ENCODE measurements around the gene ONECUT1.
A peak's percentile ranks its signal among the peaks of the same experiment; 100 is the strongest.

Gene ONECUT1

DNA sequence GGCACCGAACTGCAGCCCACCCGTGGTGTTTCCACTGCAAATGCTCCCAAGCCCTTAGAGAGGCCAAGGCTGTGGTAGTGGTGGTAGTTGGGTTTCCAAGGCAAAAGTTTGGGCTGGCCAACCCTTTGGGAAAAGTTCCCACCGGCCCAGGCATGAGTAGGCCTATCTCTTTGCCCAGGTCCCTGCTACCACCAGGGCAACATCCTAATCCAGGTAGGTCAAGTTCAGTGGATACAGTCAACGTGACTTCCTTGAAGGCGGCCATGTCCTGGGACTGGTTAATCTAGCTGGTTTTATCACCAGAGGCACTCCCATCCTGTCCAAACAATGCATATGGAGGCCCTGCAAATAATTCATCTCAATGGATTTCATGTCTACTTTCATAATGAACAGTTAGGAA lies 1.6 kb upstream of the ONECUT1 start:
- Histone ChIP-seq H2AFZ (ENCODE audit: low read depth, low read length) (no peak overlapping the region), H3K27me3 (ENCODE audit: insufficient read depth, low read length) (peaks cover 83% of the 10 kb centered on the region), H3K9me3 (ENCODE audit: low read length) (peaks cover 8% of the 10 kb centered on the region), H3K4me3 (ENCODE audit: low read length) (peak overlapping the region; percentile 63), H3K4me1 (ENCODE audit: insufficient read depth, low read length) (peaks cover 28% of the 10 kb centered on the region), H3K36me3 (ENCODE audit: insufficient read depth, low read length) (no peaks in the 10 kb centered on the region)

DNA sequence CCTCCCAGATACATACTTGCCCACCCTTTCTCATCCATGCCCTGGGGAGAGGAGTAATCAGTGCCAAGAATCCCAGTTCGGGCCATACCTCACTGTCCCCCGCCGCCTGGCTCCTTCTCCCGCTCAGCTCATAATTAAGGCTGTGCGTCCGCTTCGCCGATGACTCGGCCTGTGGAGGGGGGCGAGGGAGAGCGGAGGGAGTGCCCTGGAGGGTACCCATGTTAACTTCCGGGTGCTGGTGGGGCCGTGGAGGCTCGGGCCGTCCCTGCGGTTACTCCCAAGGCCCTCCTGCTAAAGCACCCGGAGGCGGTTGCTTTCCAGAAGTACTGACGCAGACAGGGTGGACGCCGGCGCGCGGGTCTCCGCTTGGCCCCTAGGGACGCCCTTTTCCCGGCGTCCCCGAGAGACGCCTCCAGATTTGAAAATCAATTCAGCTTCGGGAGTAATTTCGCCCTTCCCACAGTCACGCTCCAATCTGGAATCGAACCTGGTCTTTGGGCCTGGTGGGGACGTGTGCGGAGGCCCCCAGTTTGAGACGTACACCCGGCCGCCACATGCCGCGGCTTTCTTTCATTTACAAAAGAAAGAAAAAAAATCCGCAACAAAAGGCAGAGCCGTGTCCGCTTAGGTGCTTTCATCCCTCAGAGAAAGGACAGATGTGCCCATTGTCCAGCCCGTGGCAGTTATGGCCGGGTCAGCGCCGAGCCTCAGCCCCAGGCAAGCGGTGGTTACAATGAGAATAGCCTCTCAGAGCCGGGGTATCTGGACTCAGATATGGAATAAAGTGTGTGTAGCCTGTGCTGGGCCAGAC lies 1.0 kb upstream of the ONECUT1 start:
- H3K36me3 ChIP-seq (ENCODE audit: insufficient read depth, low read length): no peaks in the 10 kb centered on the region
- H3K4me3 ChIP-seq (ENCODE audit: low read length): peak overlapping the region; percentile 63
- peak overlapping the region; percentile 93 for H2AFZ ChIP-seq (ENCODE audit: low read depth, low read length)
- peaks cover 33% of the 10 kb centered on the region for H3K4me1 ChIP-seq (ENCODE audit: insufficient read depth, low read length)
- peaks cover 82% of the 10 kb centered on the region for H3K27me3 ChIP-seq (ENCODE audit: insufficient read depth, low read length)
- H3K9me3 ChIP-seq (ENCODE audit: low read length): peaks cover 5% of the 10 kb centered on the region

GRCh38 chr15:52789601-52790168 lies 451 bp downstream of the ONECUT1 start:
- Histone ChIP-seq H3K4me1 (ENCODE audit: insufficient read depth, low read length) (peaks cover 40% of the 10 kb centered on the region), H3K36me3 (ENCODE audit: insufficient read depth, low read length) (no peaks in the 10 kb centered on the region), H3K4me3 (ENCODE audit: low read length) (peak overlapping the region; percentile 63), H2AFZ (ENCODE audit: low read depth, low read length) (peak overlapping the region; percentile 93), H3K9me3 (ENCODE audit: low read length) (peaks cover 3% of the 10 kb centered on the region), H3K27me3 (ENCODE audit: insufficient read depth, low read length) (peaks cover 82% of the 10 kb centered on the region)

DNA sequence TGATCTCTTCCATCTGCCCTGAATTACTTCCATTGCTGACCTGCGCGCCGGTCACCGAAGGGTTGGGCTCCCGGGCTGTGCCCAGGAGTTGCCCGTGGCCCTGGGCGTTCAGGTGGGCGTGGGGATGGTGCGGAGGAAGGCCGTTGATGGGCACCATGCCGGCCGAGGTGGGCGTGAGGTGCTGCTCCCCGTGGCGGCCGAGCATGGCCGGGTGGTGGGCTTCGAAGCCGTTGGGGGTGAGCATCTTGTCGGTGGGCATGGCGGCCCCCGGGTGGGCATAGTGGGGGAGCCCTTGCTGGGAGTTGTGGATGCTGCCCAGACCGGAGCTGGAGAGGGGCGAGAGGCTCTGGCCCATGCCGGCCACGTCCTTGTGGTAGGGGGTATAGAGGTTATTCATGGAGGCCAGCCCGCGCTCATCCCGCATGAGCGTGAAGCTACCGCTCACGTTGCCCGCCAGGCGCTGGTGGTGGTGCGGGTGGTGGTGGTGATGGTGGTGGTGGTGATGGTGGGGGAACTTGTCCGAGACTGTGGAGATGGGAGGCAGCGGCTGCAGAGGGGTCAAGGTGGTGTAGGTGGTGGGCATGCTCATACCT lies 1.0 kb downstream of the ONECUT1 start:
- no peaks in the 10 kb centered on the region for H3K36me3 ChIP-seq (ENCODE audit: insufficient read depth, low read length)
- peaks cover 3% of the 10 kb centered on the region for H3K9me3 ChIP-seq (ENCODE audit: low read length)
- H3K27me3 ChIP-seq (ENCODE audit: insufficient read depth, low read length): peaks cover 82% of the 10 kb centered on the region
- H2AFZ ChIP-seq (ENCODE audit: low read depth, low read length): peak overlapping the region; percentile 93
- H3K4me1 ChIP-seq (ENCODE audit: insufficient read depth, low read length): peaks cover 44% of the 10 kb centered on the region
- peak overlapping the region; percentile 63 for H3K4me3 ChIP-seq (ENCODE audit: low read length)

DNA sequence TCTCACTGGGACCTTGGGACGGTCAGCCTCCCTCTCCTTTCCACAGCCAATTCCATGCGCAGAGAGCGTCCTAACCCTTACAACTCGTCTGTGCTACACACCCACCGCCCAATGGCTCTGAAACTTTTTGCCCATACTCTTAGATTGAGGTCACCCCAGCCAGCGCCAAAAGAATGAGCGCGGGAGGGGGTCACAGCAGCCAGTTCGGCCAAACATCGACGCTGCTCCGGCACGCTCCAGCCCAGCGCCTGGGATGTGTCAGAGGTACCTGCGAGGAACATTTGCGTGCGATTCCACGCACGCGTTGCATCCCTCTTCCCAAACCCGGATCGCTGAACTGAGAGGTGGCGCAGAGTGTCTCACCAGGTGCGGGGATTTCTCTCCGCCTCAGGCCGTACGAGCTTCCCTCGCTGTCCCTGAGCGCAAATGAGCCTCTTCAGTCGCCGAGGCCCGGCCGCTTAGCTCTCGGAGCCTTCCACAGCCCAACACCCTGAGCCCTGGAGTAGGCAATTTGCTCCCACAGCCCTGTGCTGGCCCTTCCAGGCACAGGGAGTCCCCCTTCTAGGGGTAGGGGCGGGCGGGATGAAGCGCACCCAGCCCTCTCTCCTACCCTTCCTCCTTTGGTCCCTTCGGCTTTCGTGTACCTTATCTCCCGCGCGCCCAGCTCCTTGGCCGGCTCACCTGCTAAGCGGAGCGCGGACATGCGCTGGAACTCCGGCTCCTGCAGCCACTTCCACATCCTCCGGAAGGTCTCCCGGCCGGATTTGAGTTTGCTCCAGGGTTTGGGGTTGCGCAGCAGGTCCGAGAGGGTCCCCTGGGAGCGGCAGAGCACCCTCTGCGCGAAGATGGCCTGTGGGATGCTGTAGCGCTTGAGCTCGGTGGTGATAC lies 1.8 kb downstream of the ONECUT1 start:
- Histone ChIP-seq H3K9me3 (ENCODE audit: low read length) (no peaks in the 10 kb centered on the region), H3K4me1 (ENCODE audit: insufficient read depth, low read length) (peaks cover 50% of the 10 kb centered on the region), H3K4me3 (ENCODE audit: low read length) (peak overlapping the region; percentile 63), H3K27me3 (ENCODE audit: insufficient read depth, low read length) (peaks cover 76% of the 10 kb centered on the region), H2AFZ (ENCODE audit: low read depth, low read length) (no peak overlapping the region), H3K36me3 (ENCODE audit: insufficient read depth, low read length) (no peaks in the 10 kb centered on the region)

GRCh38 chr15:52787549-52788098 lies 2.5 kb downstream of the ONECUT1 start:
- Histone ChIP-seq H3K4me1 (ENCODE audit: insufficient read depth, low read length) (peaks cover 56% of the 10 kb centered on the region), H3K36me3 (ENCODE audit: insufficient read depth, low read length) (no peaks in the 10 kb centered on the region), H3K4me3 (ENCODE audit: low read length) (peak overlapping the region; percentile 63), H3K27me3 (ENCODE audit: insufficient read depth, low read length) (peaks cover 74% of the 10 kb centered on the region), H2AFZ (ENCODE audit: low read depth, low read length) (no peak overlapping the region), H3K9me3 (ENCODE audit: low read length) (no peaks in the 10 kb centered on the region)

- peaks cover 56% of the 10 kb centered on the region for H3K4me1 ChIP-seq (ENCODE audit: insufficient read depth, low read length)
- H3K4me3 ChIP-seq (ENCODE audit: low read length): peak overlapping the region; percentile 63
- no peaks in the 10 kb centered on the region for H3K36me3 ChIP-seq (ENCODE audit: insufficient read depth, low read length)
- no peaks in the 10 kb centered on the region for H3K9me3 ChIP-seq (ENCODE audit: low read length)
- H2AFZ ChIP-seq (ENCODE audit: low read depth, low read length): no peak overlapping the region
- H3K27me3 ChIP-seq (ENCODE audit: insufficient read depth, low read length): peaks cover 71% of the 10 kb centered on the region
These were observed 3.0 kb downstream of the ONECUT1 start for GRCh38 chr15:52787123-52787503.

DNA sequence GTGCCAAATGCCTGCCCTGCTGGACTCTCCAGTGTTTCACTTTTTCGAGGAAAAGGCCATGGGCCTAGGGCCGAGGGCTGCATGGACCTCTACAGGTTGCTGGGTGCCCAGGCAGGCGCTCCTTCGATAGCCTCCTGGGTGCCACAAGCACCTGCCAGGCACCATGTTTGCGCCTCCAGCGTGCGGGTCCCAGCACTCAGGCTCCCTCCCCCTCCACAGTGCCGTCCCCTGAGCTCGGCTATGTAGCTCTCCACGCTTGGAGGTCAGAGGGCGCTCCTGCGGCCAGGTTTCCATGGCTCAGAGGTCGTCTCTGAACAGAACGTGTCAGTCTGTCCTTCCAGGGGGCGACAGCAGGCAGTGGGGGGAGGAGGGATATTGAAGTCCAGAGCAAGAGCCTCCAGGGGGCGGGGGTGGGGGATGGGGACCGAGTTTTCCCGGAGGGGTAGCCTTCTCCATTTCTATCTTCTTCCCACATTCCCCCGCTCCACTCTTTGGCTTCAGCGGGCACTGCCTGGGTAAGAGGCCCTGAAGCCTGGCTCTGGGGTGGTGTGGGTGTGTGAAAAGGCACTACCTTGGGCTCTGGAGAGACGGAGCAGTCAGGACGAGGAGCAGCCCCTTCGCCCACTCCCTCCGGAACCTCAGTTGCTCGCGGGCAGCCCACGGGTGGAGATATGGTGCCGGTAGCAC lies 3.6 kb downstream of the ONECUT1 start:
- Histone ChIP-seq H3K4me3 (ENCODE audit: low read length) (peak overlapping the region; percentile 63), H3K9me3 (ENCODE audit: low read length) (no peaks in the 10 kb centered on the region), H3K4me1 (ENCODE audit: insufficient read depth, low read length) (peaks cover 53% of the 10 kb centered on the region), H3K36me3 (ENCODE audit: insufficient read depth, low read length) (no peaks in the 10 kb centered on the region), H2AFZ (ENCODE audit: low read depth, low read length) (no peak overlapping the region), H3K27me3 (ENCODE audit: insufficient read depth, low read length) (peaks cover 68% of the 10 kb centered on the region)

DNA sequence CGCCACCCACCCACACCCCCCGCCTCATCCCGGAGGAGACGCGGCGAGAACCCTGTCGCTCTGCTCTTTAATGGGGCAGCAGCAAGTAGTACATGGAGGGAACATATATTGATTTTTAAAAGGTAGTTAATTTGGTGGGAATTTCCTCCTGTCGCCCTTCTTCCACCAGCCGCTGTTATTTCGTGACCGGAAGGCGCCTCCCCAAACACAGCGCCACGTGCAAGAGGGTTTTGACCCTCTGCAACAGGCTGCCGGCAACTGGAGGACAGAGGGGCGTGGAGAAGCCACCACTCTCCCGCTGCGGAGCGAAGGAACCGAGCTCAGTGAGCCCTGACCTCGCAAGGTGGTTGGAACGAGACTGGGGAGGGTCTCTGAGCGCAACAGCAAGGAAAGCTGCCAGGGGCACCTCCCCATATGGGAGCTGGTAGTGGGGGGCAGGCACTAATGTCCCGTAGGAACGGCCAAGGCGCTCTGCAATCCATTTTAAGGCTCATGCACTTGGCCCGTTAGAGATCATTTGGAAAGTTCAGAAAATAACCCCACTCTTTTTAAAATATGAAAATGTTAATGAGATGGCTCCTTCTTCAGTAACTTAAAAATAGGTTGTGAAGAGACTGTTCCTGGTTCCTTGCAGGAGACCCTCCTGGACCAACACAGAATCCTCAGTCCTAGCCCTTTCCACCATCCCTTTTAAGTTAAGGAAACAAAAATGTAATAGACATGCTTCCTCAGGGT lies 4.3 kb downstream of the ONECUT1 start:
- H3K27me3 ChIP-seq (ENCODE audit: insufficient read depth, low read length): peaks cover 66% of the 10 kb centered on the region
- no peaks in the 10 kb centered on the region for H3K9me3 ChIP-seq (ENCODE audit: low read length)
- no peaks in the 10 kb centered on the region for H3K36me3 ChIP-seq (ENCODE audit: insufficient read depth, low read length)
- peaks cover 47% of the 10 kb centered on the region for H3K4me1 ChIP-seq (ENCODE audit: insufficient read depth, low read length)
- no peak overlapping the region for H3K4me3 ChIP-seq (ENCODE audit: low read length)
- H2AFZ ChIP-seq (ENCODE audit: low read depth, low read length): no peak overlapping the region

GRCh38 chr15:52784799-52785671 lies 5.1 kb downstream of the ONECUT1 start:
- peaks cover 66% of the 10 kb centered on the region for H3K27me3 ChIP-seq (ENCODE audit: insufficient read depth, low read length)
- no peak overlapping the region for H2AFZ ChIP-seq (ENCODE audit: low read depth, low read length)
- peak overlapping the region; percentile 15 for H3K4me3 ChIP-seq (ENCODE audit: low read length)
- H3K4me1 ChIP-seq (ENCODE audit: insufficient read depth, low read length): peaks cover 46% of the 10 kb centered on the region
- no peaks in the 10 kb centered on the region for H3K9me3 ChIP-seq (ENCODE audit: low read length)
- H3K36me3 ChIP-seq (ENCODE audit: insufficient read depth, low read length): no peaks in the 10 kb centered on the region
